ENCODE results near the gene GULP1. TPM values are rescaled to one million over a fixed set of nuclear protein-coding genes. Genes with fewer than 3 reads are reported as not detected.

The GULP1 gene
- polyA plus RNA-seq, 1 donor from 2014 or later, result 10.2 TPM

DNA sequence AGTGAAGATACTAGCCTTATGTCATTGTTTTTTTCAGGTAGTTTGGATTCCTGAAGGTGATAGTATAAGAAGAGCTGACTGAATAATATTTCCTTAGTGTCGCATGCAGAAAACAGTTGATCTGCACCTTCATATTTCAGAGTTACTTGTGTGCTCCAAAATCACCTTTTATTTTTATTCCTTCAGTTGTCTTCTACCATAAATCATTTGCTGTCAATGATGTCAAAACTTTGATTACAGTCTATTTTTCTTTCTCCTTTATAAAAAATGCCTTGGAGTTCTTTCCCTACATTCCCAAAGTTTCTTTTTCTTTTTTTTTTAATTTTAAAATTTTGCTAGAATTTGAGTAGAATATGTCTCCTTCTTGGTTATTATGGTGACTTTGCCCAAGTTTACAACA, 142.3 kb downstream of the GULP1 start:
- H3K9me2 ChIP-seq (ENCODE audit: insufficient read depth, low read length), result no peaks in the 10 kb centered on the region
- H4K20me1 ChIP-seq (ENCODE audit: insufficient read depth), result no peaks in the 10 kb centered on the region
- H3K79me2 ChIP-seq (replicated peaks; ENCODE audit: insufficient read depth, low read length), result no peaks in the 10 kb centered on the region

DNA sequence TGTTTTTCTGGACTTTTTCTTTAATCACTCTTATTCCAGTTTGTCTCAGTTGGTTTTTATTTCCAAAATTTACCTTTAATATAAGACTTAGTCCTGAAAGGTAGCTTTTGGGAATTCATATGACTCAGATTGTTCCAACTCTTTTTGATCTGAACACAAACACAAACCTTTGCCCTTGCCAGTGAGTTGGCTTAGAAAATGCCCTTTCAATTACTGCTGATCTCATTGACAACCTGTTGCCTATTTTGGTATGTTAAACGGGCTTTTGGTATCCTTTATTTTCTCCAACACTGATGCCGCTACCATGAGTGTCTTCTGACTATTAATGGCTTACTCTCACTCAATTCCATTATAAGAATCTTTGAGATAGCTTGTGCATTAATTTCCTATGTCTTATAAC, 143.4 kb downstream of the GULP1 start:
- no peak overlapping the region for H3K27ac ChIP-seq (ENCODE audit: low read length)
- no peak overlapping the region for H2AFZ ChIP-seq (ENCODE audit: low read depth, low read length)
- no peak overlapping the region for H3K4me3 ChIP-seq (ENCODE audit: low read length)
- no peaks in the 10 kb centered on the region for H3K79me2 ChIP-seq (replicated peaks; ENCODE audit: insufficient read depth, low read length)
- no peak overlapping the region for H3K4me2 ChIP-seq (ENCODE audit: low read length)
- no peaks in the 10 kb centered on the region for H3K9me3 ChIP-seq (ENCODE audit: low read length)
- H3K27me3 ChIP-seq (ENCODE audit: insufficient read depth, low read depth, low read length), result no peaks in the 10 kb centered on the region
- H3K36me3 ChIP-seq (ENCODE audit: insufficient read depth, low read length), result no peaks in the 10 kb centered on the region
- H3K9ac ChIP-seq (ENCODE audit: low read length), result no peak overlapping the region
- no peak for TF ChIP-seq SMC3 (conservative IDR thresholded peaks at IDR 0.05; ENCODE audit: poor library complexity)
- TF ChIP-seq TAF1 (IDR thresholded peaks at IDR 0.05; ENCODE audit: low read depth), result no peak
- TF ChIP-seq, protein P1, sequence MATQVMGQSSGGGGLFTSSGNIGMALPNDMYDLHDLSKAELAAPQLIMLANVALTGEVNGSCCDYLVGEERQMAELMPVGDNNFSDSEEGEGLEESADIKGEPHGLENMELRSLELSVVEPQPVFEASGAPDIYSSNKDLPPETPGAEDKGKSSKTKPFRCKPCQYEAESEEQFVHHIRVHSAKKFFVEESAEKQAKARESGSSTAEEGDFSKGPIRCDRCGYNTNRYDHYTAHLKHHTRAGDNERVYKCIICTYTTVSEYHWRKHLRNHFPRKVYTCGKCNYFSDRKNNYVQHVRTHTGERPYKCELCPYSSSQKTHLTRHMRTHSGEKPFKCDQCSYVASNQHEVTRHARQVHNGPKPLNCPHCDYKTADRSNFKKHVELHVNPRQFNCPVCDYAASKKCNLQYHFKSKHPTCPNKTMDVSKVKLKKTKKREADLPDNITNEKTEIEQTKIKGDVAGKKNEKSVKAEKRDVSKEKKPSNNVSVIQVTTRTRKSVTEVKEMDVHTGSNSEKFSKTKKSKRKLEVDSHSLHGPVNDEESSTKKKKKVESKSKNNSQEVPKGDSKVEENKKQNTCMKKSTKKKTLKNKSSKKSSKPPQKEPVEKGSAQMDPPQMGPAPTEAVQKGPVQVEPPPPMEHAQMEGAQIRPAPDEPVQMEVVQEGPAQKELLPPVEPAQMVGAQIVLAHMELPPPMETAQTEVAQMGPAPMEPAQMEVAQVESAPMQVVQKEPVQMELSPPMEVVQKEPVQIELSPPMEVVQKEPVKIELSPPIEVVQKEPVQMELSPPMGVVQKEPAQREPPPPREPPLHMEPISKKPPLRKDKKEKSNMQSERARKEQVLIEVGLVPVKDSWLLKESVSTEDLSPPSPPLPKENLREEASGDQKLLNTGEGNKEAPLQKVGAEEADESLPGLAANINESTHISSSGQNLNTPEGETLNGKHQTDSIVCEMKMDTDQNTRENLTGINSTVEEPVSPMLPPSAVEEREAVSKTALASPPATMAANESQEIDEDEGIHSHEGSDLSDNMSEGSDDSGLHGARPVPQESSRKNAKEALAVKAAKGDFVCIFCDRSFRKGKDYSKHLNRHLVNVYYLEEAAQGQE (IDR thresholded peaks at IDR 0.05; ENCODE audit: borderline replicate concordance), result no peak
- TF ChIP-seq, protein P2, sequence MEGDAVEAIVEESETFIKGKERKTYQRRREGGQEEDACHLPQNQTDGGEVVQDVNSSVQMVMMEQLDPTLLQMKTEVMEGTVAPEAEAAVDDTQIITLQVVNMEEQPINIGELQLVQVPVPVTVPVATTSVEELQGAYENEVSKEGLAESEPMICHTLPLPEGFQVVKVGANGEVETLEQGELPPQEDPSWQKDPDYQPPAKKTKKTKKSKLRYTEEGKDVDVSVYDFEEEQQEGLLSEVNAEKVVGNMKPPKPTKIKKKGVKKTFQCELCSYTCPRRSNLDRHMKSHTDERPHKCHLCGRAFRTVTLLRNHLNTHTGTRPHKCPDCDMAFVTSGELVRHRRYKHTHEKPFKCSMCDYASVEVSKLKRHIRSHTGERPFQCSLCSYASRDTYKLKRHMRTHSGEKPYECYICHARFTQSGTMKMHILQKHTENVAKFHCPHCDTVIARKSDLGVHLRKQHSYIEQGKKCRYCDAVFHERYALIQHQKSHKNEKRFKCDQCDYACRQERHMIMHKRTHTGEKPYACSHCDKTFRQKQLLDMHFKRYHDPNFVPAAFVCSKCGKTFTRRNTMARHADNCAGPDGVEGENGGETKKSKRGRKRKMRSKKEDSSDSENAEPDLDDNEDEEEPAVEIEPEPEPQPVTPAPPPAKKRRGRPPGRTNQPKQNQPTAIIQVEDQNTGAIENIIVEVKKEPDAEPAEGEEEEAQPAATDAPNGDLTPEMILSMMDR (IDR thresholded peaks at IDR 0.05; ENCODE audit: poor library complexity, severe bottlenecking), result no peak
- no peaks in the 10 kb centered on the region for H3K9me2 ChIP-seq (ENCODE audit: insufficient read depth, low read length)
- H4K20me1 ChIP-seq (ENCODE audit: insufficient read depth), result no peaks in the 10 kb centered on the region
- H3F3A ChIP-seq (ENCODE audit: insufficient read depth, low read length, poor library complexity, severe bottlenecking), result no peaks in the 10 kb centered on the region

More for the DNA sequence above, 142.3 kb downstream of the GULP1 start:
- no peak overlapping the region for H3K9ac ChIP-seq (ENCODE audit: low read length)
- H3K9me3 ChIP-seq (ENCODE audit: low read length), result no peaks in the 10 kb centered on the region
- H3K4me3 ChIP-seq (ENCODE audit: low read length), result no peak overlapping the region
- TF ChIP-seq TAF1 (IDR thresholded peaks at IDR 0.05; ENCODE audit: low read depth), result no peak
- TF ChIP-seq, protein P2 (IDR thresholded peaks at IDR 0.05; ENCODE audit: poor library complexity, severe bottlenecking), result no peak
- no peak for TF ChIP-seq MXI1 (conservative IDR thresholded peaks at IDR 0.05; ENCODE audit: poor library complexity, severe bottlenecking)
- TF ChIP-seq SMC3 (conservative IDR thresholded peaks at IDR 0.05; ENCODE audit: poor library complexity), result no peak
- TF ChIP-seq, protein P1 (IDR thresholded peaks at IDR 0.05; ENCODE audit: borderline replicate concordance), result no peak
- TF ChIP-seq POLR2AphosphoS5 (IDR thresholded peaks at IDR 0.05), result no peak
- no peak for TF ChIP-seq RAD21 (conservative IDR thresholded peaks at IDR 0.05)
- no peak for TF ChIP-seq EP300 (conservative IDR thresholded peaks at IDR 0.05; ENCODE audit: poor library complexity, severe bottlenecking)
- TF ChIP-seq EZH2 (IDR thresholded peaks at IDR 0.05; ENCODE audit: borderline replicate concordance, insufficient read depth, low read length, poor library complexity, severe bottlenecking), result no peak
- no peaks in the 10 kb centered on the region for H3K27me3 ChIP-seq (ENCODE audit: insufficient read depth, low read depth, low read length)
- H3K36me3 ChIP-seq (ENCODE audit: insufficient read depth, low read length), result no peaks in the 10 kb centered on the region
- no peak overlapping the region for H3K4me2 ChIP-seq (ENCODE audit: low read length)
- H2AFZ ChIP-seq (ENCODE audit: low read depth, low read length), result no peak overlapping the region
- no peaks in the 10 kb centered on the region for H3F3A ChIP-seq (ENCODE audit: insufficient read depth, low read length, poor library complexity, severe bottlenecking)
- no peak overlapping the region for H3K27ac ChIP-seq (ENCODE audit: low read length)

Data from neural cell (in vitro differentiated cells).